GM18505 (cell line): ENCODE measurements around the gene GDPD3.
"Not testable (repeated sequence)": the region's sequence is repeated elsewhere in the genome, so short reads cannot be mapped to it uniquely, and the experiment has no call there.

Source experiments
- ATAC-seq: cut with Tn5 transposase; IDR thresholded peaks from one replicate; pipeline ENCODE4 v1.9.1; 2021; ENCODE audit not compliant: unreplicated experiment
- POLR2A ChIP-seq: IDR thresholded peaks from 4 replicates; pipeline ENCODE4 v1.6.1; 2011; ENCODE audit warnings: borderline replicate concordance; ENCODE audit not compliant: insufficient read depth, insufficient read length; ENCODE audit errors: extremely low read depth

Gene GDPD3

GRCh38 chr16:30116291-30117207 is 3.2 kb upstream of the GDPD3 start:
- ATAC-seq = no peak

DNA sequence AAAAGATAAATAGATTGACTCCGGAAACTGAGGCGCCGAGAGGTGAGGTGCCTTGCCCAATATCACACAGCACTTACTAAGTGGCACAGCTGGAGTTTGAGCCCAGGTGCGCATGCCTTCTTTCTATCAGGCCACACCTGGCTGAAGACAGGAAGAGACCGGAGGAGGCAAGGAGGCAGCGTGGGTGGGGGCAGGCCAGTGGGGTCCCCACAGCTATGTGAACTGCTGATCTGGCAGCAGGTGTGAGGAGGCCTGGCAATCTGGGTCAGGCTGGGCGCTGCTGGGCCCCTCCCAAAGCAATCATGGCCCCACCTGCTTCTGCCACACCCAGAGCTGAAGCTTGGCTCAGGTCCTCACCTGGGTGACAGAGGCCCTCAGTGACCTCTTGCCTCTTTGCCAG is 1.9 kb upstream of the GDPD3 start:
- no peak for ATAC-seq
- no peak for TF ChIP-seq POLR2A

More at GRCh38 chr16:30116291-30117207, 3.2 kb upstream of the GDPD3 start:
- no peak for TF ChIP-seq POLR2A

DNA sequence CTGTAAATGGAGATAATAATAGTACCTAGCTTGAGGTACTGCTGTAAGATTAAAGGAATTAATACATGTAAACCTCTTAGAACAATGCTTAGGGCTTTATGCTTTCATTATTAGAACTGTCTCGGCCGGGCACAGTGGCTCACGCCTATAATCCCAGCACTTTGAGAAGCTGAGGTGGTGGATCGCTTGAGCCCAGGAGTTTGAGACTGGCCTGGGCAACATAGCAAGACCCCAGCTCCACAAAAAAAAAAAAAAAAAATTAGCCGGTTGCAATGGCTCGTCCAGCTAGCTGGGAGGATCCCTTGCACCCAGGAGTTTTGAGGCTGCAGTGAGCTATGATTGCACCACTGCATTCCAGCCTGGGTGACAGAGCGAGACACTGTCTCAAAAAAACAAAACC is 1.5 kb upstream of the GDPD3 start:
- not testable (repeated sequence) for ATAC-seq

DNA sequence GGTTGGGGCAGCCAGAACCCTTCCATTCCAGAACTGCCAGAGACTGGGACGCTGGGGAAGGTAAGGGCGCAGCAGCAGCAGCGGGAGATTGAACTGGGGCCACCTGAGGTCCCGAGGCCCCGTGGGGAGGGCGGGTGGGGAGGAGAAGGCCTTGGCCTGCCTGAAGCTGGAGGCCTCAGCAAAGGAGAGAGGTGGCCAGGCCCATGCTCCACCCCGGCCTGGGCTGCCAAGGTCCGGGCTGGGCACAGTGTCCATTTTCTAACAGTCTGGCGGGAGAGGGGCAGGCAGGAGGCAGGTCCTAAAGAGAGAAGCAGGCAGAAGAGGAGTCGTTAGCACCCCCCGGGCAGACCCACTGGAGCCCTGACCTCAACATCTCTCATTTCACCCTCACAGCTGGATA is 1.1 kb upstream of the GDPD3 start:
- no peak for ATAC-seq

DNA sequence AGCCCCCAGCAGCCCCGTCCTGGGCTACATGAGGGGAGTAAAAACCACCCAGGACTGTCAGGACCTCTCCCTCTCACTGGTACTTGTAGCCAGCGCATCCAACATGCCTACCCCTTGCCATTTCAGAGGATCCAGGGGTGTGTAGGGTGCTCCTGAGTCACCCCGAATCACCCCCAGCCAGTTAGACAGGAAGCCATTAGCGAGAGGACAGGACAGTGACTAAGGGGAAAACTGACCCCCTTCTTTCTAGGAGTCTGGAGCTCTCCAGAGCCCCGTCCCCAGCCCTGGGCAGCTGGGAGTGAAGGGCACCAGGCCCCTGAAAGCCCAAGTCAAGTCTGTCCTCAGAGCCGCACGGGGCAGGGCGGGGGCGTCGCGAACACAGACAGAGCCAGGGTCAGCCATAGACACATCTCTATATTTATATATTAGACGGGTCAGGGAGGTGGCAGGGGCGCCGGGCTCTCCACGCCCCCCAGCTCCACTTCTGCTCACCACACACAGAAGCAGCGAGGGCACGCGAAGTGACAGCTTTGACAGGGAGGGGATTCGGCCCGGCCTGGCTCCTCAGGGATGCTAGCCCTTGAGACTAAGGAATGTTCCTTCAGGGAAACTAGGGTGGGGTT is 485 bp upstream of the GDPD3 start:
- ATAC-seq = no peak
- no peak for TF ChIP-seq POLR2A

More for the DNA sequence above, 1.1 kb upstream of the GDPD3 start:
- TF ChIP-seq POLR2A = no peak

DNA sequence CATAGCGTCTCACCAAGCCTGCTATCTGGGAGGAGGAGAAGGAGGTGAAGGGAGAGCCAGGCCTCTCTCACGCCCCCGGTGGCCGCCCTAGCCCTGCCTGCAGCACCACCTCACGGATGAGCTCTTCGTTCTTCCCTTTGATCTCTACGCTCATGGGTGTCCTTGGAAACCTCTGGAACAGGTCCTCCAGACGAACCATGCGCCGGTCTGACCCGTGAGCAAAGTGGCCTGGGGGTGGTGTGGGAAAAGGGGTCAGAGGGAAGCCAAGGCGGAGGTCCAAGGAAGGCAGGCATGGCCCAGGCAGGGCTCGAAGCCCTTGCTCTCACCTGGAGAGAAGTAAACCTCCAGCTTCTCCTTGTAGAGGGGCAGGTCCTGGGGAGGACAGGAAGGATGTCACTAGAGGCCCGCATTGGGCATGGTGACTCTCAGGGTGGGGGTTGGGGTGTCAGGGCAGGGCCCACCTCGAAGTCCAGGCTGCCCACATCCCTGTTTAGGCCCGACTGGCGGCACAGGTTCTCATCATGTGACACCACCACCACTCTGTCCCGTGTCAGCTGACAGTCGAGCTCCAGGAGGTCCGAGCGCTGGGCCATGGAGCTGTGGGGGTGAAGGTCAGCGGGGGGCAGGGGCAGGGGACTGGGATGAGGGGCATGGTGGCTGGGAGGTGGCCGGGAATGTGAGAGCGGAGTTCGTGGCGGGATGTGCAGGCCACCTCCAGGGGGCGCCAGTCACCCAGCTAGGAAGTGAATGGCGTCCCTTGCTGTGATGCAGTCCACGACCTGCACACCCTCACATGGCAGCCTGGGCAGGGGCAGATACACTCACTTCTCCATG is 923 bp downstream of the GDPD3 start:
- TF ChIP-seq POLR2A = no peak
- ATAC-seq = no peak

DNA sequence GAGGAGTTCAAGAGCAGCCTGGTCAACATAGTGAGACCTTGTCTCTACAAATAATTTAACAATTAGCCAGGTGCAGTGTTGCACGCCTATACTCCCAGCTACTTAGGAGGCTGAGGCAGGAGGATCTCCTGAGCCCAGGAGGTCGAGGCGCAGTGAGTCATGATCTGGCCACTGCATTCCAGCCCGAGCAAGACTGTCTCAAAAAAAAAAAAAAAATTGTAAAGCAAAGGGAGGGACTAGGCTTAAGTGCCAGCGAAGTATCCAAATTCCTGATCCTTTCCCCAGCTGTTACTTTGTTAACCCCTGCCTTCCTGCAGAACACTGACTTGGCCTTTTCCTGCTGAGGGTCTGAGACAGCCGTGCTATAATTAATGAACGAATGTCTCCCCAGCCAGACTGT is 2.7 kb downstream of the GDPD3 start:
- TF ChIP-seq POLR2A = no peak
- ATAC-seq = no peak

- no peak for ATAC-seq
- no peak for TF ChIP-seq POLR2A
Measured at GRCh38 chr16:30108059-30108850, 5.1 kb downstream of the GDPD3 start.

DNA sequence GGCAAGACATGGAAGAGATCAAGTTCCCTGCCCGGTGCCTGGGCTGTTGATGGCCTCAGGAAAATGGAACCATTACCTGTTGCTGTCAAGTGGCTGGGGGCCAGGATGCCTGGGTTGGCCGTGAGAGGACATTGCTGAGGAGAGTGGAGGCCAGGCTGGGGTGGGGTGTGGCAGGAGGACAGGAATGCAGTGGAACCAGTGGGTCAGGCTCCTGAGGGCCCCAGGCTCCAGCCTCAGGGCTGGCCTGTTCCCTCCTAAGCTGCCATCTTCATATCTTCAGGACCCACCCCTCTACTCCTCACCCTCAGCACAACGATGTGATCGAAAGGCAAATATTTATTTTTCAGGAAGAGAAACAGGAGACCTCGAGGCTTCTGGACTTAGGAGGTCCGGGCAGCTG is 8.8 kb downstream of the GDPD3 start:
- no peak for ATAC-seq
- TF ChIP-seq POLR2A = no peak

DNA sequence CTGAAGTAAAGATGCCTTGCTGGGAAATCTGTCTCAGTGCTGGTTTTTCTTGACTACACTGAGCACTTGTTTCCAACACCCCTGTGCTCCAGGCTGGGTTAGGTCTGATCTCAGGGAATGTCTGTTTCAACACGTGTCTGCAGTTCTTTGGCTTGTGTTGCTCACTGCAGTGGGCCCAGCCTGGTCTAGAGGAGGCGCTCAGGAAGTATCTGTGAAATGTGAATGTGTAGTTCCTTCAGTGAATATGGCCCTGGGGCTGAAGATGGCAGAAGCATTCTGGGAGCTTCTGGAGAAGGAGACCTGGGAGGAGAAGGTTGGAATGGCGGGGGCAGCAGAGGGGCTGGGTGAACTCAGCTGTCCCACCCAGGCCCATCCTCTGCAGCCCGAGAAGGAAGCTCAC is 9.2 kb downstream of the GDPD3 start:
- ATAC-seq = no peak
- no peak for TF ChIP-seq POLR2A

DNA sequence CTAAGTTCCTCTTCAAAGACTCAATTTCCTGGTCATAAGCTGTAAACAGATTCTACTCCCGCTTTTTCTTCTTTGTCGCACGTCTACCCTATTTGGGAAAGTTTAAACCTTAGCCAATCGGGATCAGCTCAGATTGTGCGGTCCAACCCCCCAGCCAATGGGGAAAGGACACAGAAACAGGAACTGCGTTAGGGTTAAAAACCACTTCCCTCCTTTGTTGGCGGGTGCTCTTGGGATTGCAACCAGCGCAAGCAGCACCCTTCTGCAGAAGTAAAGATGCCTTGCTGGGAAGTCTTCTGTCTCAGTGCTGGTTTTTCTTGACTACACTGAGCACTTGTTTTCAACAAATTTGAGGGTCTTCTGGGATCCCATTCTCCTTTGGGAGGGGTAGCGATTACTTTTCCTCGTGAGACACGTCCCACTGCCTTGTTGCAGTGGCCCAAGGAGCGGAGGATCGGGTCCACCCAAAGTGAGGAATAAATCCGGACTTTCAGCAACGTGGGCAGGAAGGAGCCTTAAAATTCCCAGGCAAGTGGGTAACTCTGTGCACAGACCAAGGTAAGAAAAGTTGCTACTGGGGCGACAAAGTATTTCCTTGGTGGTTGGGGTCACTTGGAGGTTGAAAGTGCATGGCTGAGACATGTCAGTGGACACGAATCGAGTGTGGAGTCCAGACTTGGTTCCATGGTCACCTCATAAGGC is 16.3 kb downstream of the GDPD3 start:
- TF ChIP-seq POLR2A = no peak
- no peak for ATAC-seq
